Posterior cingulate gyrus (tissue), 11 donors: ENCODE results near the gene BIN1.

Experiments
- DNase-seq, 10 donors: peaks; one replicate each; pipeline versions ENCODE4 v3.0.0 to v3.0.0-alpha.2; 2020 to 2021; ENCODE audit warnings: mixed read lengths in 3 of 10
- intact Hi-C: fragments of 100-400 bp; cut with DNase I; formaldehyde crosslinking; loops from one replicate; pipeline ENCODE4 v1.15.1; 2023

BIN1 gene

DNA sequence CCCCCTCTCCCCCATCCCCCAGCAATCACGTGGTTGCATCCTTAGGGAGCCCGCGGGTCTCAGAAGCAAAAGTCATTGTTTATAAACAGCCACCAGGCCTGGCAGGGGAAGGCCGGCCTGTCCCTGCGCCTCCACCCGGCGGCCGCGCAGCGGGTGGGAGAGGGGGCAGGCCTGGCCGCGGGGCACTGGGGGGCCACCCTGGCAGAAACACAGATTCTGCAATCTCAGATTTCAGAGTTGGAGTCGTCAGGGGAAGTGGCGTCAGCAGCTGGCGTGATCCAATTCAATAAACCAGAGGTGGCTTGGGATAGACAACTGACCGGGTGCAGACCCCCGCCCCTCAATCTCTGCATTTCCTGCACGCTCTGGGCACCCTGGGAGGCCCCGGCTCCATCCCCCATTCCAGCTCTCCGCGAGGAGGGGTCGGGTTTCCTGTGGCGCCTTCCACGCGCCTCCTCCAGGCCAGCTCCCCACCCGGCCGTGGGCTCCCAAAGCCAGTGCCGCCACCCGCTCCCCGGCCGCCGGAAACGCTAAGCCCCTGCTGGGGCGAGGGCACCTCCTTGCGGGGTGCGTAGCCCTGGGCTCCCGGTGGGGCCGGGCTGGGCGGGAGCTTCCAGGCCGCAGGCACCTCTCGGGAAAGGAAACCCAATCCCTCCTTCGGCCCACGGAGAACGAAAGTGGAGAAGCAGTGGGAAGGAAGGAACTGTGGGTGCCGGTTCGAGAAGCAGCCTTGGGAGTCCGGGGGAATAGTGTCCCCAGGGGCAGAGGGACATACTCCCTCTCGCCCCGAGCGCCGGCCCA lies 1.1 kb downstream of the BIN1 start:
- peak in 5 of 10 donors; percentile 35 to 89 (median 53) for DNase-seq
- intact Hi-C loops = loop anchor here (5.0 to 10.0 kb wide), 2 partner anchors 34 to 51 kb away; no protein-coding TSS in a partner anchor

DNA sequence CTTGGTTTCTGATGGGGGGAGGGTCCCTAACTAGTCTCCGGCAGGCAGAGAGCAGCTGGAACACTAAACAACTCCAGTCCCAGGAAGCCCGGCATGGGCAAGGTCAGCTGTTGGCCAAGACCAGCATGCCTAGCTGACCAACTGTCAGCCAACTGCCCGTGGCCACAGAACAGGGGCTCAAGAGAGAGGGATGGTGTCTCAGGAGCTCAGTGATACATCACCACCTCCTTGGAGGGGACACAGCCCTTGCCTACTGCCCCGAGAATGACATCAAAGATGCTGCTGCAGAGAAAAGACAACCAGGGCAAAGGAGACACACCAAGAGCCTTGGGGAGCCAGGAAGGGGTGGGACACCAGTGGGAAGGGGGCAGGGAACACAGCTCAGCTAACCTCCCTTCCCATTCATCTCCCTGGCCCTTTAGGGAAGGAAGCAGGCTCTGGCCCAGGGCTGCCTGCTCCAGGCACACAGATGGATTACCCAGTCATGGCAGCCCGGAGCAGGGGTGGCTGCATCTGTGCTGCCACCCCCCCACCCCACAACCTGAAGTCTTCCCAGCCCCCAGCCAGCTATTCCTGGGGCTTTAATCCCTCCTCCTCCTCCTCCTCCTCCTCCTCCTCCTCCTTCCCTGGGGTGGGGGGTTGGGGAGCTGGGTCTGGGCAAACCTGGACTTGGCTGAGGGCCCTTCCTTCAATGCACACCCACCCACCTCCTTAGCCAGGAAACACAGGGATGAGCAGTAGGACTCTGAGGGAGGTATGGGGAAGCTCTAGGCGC lies 1.9 kb downstream of the BIN1 start:
- peak in 4 of 10 donors; percentile 20 to 84 (median 52) for DNase-seq
- intact Hi-C loops = loop anchor here (5.0 to 10.0 kb wide), 2 partner anchors 33 to 50 kb away; no protein-coding TSS in a partner anchor

DNA sequence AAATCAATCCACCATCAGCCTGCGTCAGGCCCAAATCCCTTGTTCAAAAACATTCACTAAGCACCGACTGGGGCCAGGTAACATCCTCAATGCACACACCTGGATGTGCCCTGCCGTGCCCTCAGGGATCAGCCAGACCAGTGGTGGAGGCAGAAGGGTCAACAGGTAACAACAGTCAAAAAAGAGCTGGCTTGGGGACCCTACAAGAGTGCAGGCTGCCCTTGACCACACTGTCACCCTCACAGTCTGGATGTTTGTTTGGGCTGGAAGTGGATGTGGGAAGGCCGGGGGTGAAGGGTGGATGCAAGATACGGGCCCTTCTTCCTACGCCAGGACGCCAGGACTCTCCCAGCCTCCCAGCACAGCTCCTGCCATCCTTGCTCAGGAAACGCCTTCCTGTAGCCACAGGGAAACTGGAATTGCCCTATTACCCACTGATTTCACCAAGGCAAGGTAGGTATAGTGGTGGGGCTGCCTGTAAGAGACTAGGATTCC lies 2.7 kb downstream of the BIN1 start:
- intact Hi-C loops = loop anchor here (10.0 kb wide), 1 partner anchor 49 kb away; no protein-coding TSS in a partner anchor
- peak in 1 of 10 donors; percentile 18 for DNase-seq

DNA sequence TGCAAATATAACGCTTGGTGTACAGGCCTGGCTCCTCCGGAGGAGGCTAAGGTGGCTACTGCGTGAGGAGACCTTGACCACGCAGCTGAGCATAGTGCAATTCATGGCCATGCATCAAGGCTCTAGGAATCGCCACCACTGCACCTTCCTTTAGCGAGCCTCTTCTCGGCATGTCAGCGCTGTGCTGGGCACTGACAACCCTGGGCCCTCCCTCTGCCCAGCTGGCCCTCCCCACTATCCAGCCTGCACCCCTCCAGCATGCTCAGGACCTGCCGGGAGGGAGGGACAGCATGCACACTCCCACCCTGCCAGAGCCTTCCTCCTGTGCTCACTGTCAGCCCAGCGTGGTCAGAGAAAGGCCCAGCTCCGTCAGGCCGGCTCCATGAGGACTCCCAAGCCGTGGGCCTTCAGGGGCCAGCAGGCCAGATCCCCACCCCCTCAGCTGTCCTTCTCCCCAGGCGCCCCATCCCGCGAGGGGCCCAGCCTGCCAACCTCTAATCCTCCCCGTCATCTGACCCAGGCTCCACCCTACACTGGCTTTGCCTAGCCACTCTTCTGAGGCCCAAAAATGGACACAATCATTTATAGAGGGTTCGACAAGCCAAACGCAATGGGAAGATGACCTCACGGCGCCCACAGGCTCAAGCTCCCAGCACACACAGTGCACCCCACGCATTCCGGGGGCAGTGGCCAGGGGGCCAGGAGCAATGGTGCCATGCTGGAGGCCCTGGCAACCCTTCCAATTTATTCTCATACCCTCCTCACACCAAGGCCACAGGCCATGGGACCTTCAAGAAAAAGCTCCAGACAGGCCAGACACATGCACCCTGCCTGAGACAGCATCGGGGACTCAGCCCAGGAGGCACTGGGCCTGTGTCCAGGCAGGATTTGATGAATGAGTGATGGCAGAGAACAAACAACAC lies 3.5 kb downstream of the BIN1 start:
- peak in 6 of 10 donors; percentile 56 to 93 (median 79) for DNase-seq
- intact Hi-C loops = loop anchor here (10.0 kb wide), 1 partner anchor 49 kb away; no protein-coding TSS in a partner anchor

DNA sequence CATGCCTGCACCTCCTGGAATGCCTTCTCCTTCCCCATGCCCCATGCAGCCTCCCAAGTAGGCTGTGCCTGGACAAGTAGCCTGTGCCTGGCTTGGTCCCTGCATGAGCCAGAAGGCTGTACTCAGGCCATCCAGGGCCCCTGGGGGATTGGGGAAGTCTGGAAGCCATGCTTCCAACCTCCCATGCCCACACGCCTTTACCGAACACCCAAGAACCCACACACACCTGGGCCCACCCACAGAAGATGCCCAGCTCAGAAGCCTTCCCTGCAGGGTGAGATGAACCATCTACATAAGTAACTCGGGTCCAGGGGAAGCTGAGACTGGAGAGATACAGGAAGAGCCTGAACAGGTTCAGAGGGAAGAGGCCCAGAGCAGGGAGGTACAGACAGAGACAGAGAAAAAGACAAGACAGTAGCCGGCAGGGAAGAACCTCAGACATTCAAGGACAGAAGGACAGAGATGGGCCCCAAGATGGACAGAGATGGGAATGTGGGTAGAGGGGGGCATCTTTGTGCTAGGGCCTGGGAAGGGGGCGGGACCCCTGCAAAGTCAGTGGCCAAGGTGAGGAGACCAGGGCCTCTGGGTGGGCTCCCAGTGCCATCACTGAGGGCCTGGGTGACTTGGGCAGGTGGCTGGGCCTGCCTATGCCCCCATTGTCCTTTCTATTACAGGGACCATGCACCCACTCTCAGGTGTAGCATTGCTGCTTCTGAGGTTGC lies 4.3 kb downstream of the BIN1 start:
- intact Hi-C loops = loop anchor here (10.0 kb wide), 1 partner anchor 48 kb away; no protein-coding TSS in a partner anchor
- peak in 2 of 10 donors; percentile 42 to 78 for DNase-seq

DNA sequence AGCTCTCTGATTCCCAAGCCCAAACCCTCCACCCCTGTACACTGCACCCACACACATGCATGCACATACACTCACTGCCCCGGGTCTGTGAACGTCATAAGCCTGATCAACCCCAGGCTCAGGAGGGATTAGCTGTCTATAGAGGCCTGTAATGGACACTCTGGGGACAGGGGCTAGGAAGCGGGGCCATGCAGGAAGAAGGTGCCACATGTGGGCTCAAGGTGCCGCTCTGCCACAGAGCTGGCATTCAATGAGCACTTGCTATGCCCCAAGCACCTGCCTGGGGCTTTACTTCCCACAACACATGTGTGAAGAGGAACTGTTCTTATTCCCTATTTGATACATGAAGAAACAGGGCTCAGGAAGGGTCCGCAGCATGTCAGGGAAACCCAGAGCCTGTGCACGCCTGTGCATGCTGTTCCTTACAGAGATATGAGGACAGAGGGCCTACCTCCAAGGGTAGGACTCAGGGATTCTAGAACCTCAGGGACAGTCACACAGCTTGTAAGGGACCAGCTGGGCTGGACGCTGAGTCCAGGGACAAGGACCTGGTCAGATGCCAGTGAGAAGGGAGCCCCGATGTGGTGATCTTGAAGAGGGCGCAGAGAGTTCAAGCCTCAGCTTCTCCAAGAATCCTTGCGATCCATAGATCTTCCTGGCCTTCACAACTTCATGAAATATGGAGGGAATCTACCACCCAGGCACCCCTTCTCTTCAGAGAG lies 5.0 kb downstream of the BIN1 start:
- DNase-seq = peak in 5 of 10 donors; percentile 31 to 70 (median 40)

DNA sequence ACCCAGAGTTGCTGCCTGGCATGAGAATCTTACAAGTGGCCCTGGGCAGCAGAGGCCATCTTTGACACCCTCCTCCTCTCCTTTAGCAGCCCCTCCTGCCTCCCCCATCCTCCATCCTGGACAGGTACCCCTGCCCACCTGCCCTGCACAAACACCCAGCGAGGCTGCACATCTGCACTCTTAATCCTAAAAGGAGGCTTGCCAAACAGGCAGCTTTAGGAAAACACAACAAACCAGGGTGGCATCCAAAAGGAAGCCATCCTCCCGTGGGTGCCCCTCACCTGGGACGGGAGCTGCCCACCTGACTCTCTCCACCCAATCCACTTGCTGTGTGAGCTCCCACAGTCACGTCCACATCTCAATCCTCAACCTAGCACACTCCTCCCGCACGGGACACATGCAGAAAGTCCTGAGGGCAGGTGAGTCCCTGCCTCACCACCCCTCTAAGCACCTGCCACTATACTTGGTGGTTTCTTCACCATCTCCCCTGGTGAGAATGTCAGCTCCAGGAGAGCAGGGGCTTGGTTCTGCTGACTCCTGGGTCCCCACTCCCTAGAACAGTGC lies 5.8 kb downstream of the BIN1 start:
- intact Hi-C loops = loop anchor here (10.0 kb wide), 1 partner anchor 46 kb away; no protein-coding TSS in a partner anchor
- peak in 1 of 10 donors; percentile 46 for DNase-seq

More for the DNA sequence above, 5.0 kb downstream of the BIN1 start:
- intact Hi-C loops = loop anchor here (10.0 kb wide), 1 partner anchor 47 kb away; no protein-coding TSS in a partner anchor

DNA sequence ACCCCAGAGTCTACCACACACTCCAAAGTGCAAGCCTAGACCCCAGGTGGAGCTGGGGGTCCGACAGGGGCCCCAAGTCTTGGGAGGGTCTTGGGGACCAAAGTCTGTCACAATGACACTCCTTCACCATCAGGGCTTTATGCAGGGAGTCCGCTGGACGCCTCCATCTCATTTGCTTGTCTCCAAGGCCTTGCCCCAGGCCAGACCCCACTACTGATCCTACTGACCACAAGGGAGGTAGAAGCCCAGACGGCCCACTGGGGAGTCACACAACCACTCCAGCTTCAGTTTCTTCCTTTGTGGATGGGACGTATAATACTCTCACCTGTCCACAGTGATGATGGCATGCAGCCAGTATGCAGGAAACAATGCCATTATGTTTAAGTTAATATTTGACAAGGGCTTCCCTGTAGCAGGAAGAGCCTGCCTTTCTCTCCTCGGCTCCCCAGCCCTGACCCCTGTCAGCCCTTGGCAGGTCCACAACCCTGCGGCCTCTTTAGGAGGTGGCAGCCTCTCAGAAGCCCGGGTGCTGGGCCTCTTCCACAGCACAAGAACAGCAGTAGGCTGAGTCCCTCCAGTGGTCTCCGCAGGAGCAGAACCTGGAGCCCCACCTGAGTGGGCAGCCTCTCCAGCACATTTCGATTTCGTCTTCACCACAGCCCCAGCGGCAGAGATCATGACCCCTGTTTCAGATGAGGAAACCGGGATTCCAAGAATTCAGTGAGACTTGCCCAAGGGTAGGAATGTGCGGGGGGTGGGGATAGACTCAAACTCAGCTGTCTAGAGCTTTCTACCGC lies 6.5 kb downstream of the BIN1 start:
- intact Hi-C loops = loop anchor here (10.0 kb wide), 1 partner anchor 46 kb away; no protein-coding TSS in a partner anchor
- peak in 4 of 10 donors; percentile 8 to 52 (median 43) for DNase-seq

DNA sequence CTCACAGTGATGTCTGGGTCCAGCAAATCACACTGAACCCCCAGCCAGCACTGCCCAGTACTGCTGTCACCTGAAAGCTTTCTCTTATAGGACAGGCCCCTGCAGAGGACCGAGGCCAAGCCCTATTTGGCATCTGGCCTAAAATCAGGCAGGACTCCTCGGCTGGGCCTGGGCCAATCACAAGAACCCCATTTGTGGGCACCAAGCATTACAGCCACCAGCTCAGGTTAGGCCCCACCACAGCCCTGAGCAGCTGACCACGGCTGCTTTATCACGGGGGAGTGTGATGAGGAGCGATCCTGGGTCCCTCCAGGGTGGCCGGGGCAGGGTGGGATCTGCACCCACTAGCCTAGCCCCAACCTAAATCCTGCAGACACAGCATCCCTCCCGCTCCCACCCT lies 8.2 kb downstream of the BIN1 start:
- DNase-seq = peak in 3 of 10 donors; percentile 21 to 72 (median 62)
- intact Hi-C loops = no loop called here

DNA sequence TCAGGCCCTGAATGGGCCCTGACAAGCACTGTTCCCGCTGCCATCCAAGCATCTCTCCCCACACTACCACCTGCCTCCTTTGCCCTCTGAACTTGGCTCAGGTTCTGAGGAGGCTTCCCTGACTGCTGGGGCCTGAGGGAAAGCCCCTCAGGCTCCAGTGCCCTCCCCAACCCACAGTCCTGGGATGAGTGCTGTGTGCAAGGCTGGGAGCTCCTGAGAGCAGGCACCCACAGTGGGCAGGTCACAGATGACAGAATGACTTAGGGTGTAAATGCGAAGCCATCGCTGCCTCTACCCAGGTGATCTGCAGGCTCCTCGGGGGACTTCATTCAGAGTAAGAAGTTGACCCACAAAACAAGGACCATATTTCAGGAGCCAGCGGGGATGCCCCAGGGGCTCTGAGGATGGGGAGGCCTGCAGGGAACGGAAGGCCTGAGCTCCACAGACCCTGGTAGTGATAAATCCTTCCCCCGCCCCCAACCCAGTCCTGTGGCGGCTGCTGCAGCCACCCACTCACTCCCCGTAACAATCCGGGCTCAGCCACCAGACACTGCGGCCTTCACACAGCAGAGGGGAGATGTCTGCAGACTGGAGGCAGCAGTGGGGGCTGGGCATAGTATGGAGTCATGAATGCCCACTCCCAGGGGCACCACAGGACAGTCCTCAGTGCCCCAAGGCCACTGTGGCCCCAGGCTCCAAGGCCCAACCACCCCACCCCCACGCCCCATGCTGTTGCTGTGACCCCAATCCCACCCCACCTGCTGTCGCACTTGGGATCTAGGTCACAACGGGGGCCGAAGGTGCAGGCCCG lies 8.9 kb downstream of the BIN1 start:
- peak in 4 of 10 donors; percentile 16 to 87 (median 78) for DNase-seq
- intact Hi-C loops = no loop called here

DNA sequence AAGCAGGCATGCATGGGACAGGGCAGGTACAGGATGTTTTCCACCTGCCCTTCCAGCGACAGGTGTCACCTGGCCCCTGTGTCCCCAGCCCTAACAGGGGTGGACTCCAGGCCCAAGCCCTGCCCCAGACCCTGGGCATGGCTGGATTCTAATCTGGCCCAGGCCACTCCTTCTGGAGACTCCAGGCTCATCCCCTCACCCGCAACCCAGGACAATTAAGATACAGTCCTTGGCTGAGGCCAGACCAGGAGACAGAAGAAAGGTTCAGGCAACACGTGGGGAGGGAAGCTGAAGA lies 9.5 kb downstream of the BIN1 start:
- intact Hi-C loops = no loop called here
- DNase-seq = peak in 1 of 10 donors; percentile 70

DNA sequence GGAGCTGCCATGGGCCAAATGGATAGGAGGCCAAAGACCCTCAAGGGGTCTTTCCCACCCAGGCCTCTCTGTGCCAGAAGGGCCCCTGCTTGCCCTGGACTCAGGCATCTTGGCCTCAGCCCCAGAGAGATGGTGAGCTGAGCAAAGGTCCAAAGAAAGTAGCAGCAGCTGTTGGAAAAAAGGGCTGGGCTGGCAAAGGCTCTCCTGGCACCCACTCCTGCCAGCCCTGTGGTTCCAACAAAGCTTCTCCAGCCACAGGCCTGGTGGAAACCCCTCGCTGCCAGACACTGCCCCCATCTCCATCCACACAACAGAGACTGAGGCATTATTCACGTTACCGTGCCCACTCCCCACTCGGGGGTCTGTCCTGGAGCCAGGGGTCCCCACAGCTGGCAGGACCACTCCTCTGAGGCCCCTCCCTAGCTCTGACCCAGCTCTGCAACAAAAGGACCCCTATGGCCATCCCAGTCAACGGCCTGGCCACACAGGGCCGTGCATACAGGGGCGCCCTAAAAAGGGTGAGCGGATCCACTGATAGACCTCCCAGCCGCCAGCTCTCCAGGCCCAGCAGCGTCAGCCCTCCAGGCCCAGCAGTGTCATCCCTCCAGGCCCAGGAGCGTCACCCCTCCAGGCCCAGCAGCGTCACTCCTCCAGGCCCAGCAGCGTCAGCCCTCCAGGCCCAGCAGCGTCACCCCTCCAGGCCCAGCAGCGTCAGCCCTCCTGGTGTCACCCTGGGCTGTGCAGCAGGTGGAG lies 10.1 kb downstream of the BIN1 start:
- peak in 3 of 10 donors; percentile 69 to 88 (median 72) for DNase-seq
- intact Hi-C loops = no loop called here

DNA sequence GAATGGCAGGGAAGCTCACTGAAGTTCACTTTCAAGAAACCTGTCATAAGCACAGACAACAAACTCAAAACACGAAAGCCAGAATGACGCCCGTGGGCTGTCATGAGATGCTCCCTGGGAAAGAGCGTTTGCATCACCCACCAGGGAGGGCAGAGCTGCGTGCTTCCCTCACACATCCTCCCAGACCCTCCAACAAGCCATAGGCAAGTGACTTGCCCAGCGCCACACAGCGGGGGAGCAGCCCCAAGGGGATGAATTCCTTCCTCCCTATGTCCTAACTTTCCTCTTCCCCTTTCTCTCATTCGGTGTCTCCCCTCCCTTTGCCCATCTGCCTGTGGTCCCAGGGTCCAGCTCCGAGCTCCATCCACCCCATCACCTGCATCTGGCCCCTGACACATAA lies 10.7 kb downstream of the BIN1 start:
- intact Hi-C loops = no loop called here
- peak in 2 of 10 donors; percentile 33 to 45 for DNase-seq

DNA sequence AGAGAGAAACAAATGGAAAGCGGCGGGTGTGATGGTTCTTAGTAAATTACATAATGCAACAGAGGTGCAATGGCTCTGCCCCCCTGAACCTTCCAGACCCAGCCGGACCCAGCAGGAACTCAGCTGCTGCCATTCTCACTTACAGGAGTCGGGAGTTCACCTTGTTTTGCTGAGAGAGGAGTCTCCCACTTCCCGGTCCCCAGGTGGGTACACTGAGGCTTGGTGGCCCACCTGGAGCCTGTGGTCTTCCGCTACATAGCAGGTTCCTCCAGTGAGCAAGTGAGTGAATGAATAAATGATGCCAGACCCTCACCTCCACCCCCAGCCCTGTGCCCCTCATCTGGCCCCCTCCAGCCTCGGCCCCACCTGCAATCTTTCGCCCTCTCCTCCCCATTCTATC lies 11.2 kb downstream of the BIN1 start:
- intact Hi-C loops = no loop called here
- DNase-seq = peak in 2 of 10 donors; percentile 6 to 45

DNA sequence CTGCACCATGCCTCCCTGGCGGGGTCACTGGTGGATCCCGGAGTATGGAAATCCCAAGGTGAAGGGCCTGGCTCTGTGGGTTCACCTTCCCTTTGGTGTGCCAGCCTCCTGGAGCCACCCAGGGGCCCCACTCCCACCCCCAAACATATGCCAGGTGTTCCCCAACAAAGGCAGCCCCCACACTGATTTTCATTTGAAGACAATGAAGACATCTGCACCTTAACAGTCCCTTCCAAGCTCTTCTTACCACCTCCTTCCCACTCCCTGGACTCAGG lies 11.7 kb downstream of the BIN1 start:
- DNase-seq = peak in 3 of 10 donors; percentile 20 to 60 (median 39)
- intact Hi-C loops = no loop called here
